ENCODE results near the gene RPL13A. TPM values are rescaled to one million over a fixed set of nuclear protein-coding genes. Genes with fewer than 3 reads are reported as not detected.

RPL13A gene
- total and polyA plus RNA-seq, 9 of the 15 experiments (the other 6 are each of a cell fraction or from before 2014, with no cell fraction given) = 1,744 to 5,482 (median 2,949) TPM

GRCh38 chr19:49468746-49469447 lies 18.5 kb upstream of the RPL13A start:
- Histone ChIP-seq H3K27me3 (ENCODE audit: control insufficient read depth in 2 of 2, insufficient read depth in 2 of 2, low read length in 2 of 2) (no peaks in the 10 kb centered on the region), H3K79me2 (ENCODE audit: control insufficient read depth, insufficient read depth, low read length) (no peaks in the 10 kb centered on the region), H3K4me1 (replicated peaks in 1 of 2; ENCODE audit: control insufficient read depth in 2 of 2, insufficient read depth in 2 of 2, low read length in 2 of 2) (peaks cover 11 to 38% of the 10 kb centered on the region in 2 experiments), H4K20me1 (replicated peaks; ENCODE audit: control insufficient read depth, insufficient read depth, low read length) (peaks cover 5% of the 10 kb centered on the region; the same call in 1 of the 2 replicates), H3K9me1 (ENCODE audit: control insufficient read depth, insufficient read depth, low read length) (no peaks in the 10 kb centered on the region), H3K27ac (ENCODE audit: extremely low read depth, low read depth, low read length) (no peak overlapping the region), H3K4me2 (ENCODE audit: insufficient read depth, low read length) (peak overlapping the region; percentile 21; the same call in 1 of the 2 replicates), H3K9ac (ENCODE audit: insufficient read depth in 1 of 2, low read depth in 2 of 2, low read length in 2 of 2) (peak overlapping the region in 1 of 2 experiments; percentile 58; a peak in 1 of 4 replicates), H3K4me3 (no peak overlapping the region), H3K9me3 (replicated peaks; ENCODE audit: control insufficient read depth, insufficient read depth, low read depth, low read length) (no peaks in the 10 kb centered on the region), H3K36me3 (ENCODE audit: control insufficient read depth, insufficient read depth, low read length) (peaks cover 41% of the 10 kb centered on the region; the same call in 2 of the 3 replicates), H2AFZ (ENCODE audit: low read depth, low read length) (no peak overlapping the region)
- CTCF ChIA-PET (ENCODE audit: low intra/inter-chr PET ratio) = no interaction called here
- DNase-seq (ENCODE audit: extremely low read depth in 1 of 4, low spot score in 3 of 4) = peak; percentile 77 to 95 (median 82)
- POLR2A ChIA-PET = interaction anchor here (0.6 to 1.2 kb wide), 3 partner anchors 15 to 27 kb away, joined by 3 to 4 read pairs (median 3); partner anchors contain the start of gene ALDH16A1
- in situ Hi-C loops (cut with MboI) (no loop called here), intact Hi-C loops (cut with micrococcal nuclease) (no loop called here)
- WGBS (ENCODE audit: insufficient coverage, low coverage, missing lambda C conversion rate) = 29% methylated on average over 14 of the region's 15 CpGs
- FAIRE-seq = peak; percentile 96
- BruUV-seq (replicated peaks) = no TSS peak
- ATAC-seq = peak; percentile 94
- TF ChIP-seq HIVEP1 (CRISPR knock-in tag; IDR thresholded peaks at IDR 0.05) (no peak), SRSF3 (IDR thresholded peaks at IDR 0.05; ENCODE audit: insufficient read depth, low read length) (no peak), MYNN (IDR thresholded peaks at IDR 0.05) (peak; percentile 43; the same call in 1 of the 2 replicates), MYNN (CRISPR knock-in tag; IDR thresholded peaks at IDR 0.05) (no peak), POLR2A (conservative IDR thresholded peaks at IDR 0.05) (no peak), PHTF2 (CRISPR knock-in tag; IDR thresholded peaks at IDR 0.05) (no peak), HDAC3 (IDR thresholded peaks at IDR 0.05; ENCODE audit: borderline replicate concordance, partially characterized antibody) (no peak), RBFOX2 (IDR thresholded peaks at IDR 0.05; ENCODE audit: low read depth, low read length) (no peak), LCOR (CRISPR knock-in tag; IDR thresholded peaks at IDR 0.05) (peak; percentile 74; the same call in 1 of the 2 replicates), SRF (CRISPR knock-in tag; IDR thresholded peaks at IDR 0.05) (no peak), MAX (CRISPR knock-in tag; IDR thresholded peaks at IDR 0.05) (0 out of 2 replicates have a peak, but pooled peaks have one; percentile 26), TSC22D4 (tag; IDR thresholded peaks at IDR 0.05) (no peak), ZNF512 (tag; IDR thresholded peaks at IDR 0.05) (no peak), KAT2B (IDR thresholded peaks at IDR 0.05; ENCODE audit: low read depth, low read length) (no peak), TRIM28 (IDR thresholded peaks at IDR 0.05) (no peak), KAT8 (IDR thresholded peaks at IDR 0.05; ENCODE audit: low read depth) (no peak), ID3 (CRISPR knock-in tag; IDR thresholded peaks at IDR 0.05) (no peak), ID3 (tag; IDR thresholded peaks at IDR 0.05) (no peak), GABPB1 (CRISPR knock-in tag; IDR thresholded peaks at IDR 0.05) (peak; percentile 34; the same call in 1 of the 2 replicates), CREM (IDR thresholded peaks at IDR 0.05; ENCODE audit: low read depth) (0 out of 2 replicates have a peak, but pooled peaks have one; percentile 16), HSF4 (CRISPR knock-in tag; IDR thresholded peaks at IDR 0.05; ENCODE audit: borderline replicate concordance) (no peak), FOXK1 (CRISPR knock-in tag; IDR thresholded peaks at IDR 0.05; ENCODE audit: borderline replicate concordance) (no peak), ZNF696 (CRISPR knock-in tag; conservative IDR thresholded peaks at IDR 0.05) (no peak)
